HG02970 (cell line): ENCODE results near the gene LIPG.
"Not testable (repeated sequence)": the region's sequence is repeated elsewhere in the genome, so short reads cannot be mapped to it uniquely, and the experiment has no call there.

Experiments used
- ATAC-seq: cut with Tn5 transposase; IDR thresholded peaks from one replicate; pipeline ENCODE4 v1.9.1; 2021; ENCODE audit warnings: mild to moderate bottlenecking, moderate library complexity, moderate number of reproducible peaks; ENCODE audit not compliant: unreplicated experiment, low FRiP score

The LIPG gene

DNA sequence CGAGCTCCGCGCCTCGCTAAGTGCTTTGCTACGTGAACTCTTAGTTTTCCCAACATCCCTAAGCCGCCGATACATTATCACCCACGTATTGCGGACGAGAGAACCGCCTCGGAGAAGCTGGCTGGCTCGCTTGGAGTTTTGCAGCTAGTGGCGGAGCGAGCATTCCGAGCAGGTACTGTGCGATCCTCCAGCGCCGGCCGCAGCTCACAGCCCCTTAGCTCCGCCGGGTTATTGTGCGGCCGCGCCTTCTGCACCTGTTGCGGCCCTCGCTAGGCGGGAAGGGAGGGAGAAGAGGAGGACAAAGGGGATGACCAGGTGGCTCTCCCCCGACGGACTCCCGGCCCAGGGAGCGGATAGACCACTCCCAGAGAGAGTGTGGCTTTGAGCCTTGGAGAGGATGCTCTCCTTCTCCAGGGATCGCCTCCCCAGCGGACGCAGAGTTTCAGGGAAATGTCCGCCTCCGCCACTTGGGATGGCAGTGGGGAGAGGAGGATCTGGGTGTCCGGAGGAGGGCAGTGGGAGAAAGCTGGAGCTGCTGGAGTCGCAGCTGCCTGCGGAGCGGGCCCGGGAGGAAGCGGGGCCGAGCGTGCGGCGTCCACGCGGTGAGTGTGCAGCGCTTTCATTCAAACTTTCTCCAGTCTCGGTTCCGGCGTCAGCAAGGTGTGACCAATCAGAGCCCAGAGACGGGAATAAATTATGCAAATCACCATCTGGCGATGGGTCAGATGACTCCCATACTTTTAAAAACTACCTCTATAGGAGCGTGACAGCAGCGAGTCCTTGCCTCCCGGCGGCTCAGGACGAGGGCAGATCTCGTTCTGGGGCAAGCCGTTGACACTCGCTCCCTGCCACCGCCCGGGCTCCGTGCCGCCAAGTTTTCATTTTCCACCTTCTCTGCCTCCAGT is at the start of gene LIPG:
LIPG (plus strand) TSS at position 769 of the 905 bp plus-strand sequence. CDS start 252 bp downstream, outside the sequence.
- no peak for ATAC-seq

- ATAC-seq: not testable (repeated sequence)
These were observed 49.0 kb upstream of the LIPG start for GRCh38 chr18:49512876-49513275.

GRCh38 chr18:49514577-49514976 is 47.3 kb upstream of the LIPG start:
- no peak for ATAC-seq

DNA sequence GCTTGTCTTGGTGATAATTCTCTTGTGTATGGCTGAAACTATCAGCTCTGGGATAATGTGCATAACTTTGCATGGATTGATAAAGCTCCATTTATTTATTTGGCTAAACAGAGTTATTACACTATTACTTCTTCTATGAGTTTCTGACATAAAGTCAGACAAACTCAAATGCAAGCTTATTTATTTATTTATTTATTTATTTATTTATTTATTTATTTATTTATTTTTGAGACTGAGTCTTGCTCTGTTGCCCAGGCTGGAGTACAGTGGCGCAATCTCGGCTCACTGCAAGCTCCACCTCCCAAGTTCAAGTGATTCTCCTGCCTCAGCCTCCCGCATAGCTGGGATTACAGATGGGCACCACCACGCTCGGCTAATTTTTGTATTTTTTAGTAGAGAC is 46.9 kb upstream of the LIPG start:
- not testable (repeated sequence) for ATAC-seq

DNA sequence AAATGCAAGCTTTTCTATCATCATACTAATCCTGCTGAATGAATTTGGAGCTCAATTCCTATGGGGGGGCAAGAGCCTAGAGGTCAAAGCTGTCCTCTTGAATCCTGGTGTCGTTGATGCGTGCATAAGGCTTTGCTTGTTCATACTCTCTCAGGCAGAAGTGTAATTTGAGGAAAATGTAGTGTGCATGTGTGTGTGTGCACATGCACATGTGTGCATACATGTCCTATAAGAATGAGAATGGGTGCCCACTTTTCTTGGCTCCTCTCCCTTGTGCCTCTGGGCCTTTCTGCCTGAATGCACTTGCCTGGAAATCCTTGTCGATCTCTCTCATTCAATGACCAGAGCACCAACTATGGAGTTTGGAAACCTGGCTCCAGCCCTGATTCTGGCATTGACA is 46.3 kb upstream of the LIPG start:
- ATAC-seq: no peak

DNA sequence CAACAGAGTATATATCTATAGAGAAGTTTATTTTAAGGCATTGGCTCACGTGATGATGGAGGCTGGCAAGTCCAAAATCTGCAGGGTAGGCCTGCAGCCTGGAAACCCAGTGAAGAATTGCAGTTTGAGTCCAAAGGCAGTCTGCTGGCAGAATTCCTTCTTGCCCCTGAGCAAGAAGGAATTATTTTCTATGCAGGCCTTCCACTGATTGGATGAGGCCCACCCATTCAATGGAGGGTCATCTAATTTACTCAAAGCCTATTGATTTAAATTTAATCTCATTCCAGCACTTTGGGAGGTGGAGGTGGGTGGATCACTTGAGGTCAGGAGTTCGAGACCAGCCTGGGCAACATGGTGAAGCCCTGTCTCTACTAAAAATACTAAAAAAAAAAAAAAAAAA is 44.4 kb upstream of the LIPG start:
- no peak for ATAC-seq

DNA sequence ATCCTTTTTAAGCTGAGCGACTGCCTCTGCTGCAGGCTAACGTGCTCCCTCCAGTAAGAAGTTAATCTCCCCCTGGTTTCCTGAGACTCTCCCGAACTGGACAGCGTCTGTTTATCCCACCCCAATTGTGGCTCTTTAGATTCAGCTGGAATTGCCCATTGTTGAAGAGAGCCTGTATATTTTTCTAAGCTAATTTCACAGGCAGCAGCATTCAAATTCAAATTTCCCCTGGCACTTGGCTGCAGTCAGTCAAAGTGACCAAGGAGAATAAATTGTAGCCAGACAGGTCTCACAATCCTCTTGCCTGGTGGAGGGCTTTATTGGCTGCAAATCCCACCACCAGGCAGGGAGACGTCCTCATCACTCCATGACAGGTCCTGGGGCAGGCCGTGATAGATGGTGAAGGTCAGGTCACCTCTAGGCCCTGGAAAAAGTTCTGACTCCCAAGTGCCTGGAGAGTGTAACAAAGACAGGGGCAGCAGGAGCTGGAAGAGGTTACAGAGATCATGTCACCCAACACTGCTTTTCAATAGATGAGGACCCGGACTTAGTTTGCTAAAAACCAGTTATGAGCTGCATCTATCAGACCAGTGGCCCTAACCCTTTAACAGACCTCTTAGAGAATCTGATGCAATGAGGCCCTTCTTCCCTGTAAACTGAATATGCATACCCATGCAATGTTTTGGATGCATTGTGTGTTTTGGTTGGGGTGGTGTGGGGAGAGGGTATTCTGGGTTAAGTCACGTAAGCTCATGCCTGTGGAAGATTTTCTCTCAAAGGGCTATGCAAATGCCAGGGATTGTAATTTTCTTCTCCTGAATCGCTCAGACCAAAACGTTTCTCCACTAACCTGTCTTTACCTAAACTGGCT is 42.5 kb upstream of the LIPG start:
- no peak for ATAC-seq

- ATAC-seq: no peak
These were observed 41.2 kb upstream of the LIPG start for GRCh38 chr18:49520661-49521145.

- no peak for ATAC-seq
These were observed 40.5 kb upstream of the LIPG start for GRCh38 chr18:49521216-49521835.

DNA sequence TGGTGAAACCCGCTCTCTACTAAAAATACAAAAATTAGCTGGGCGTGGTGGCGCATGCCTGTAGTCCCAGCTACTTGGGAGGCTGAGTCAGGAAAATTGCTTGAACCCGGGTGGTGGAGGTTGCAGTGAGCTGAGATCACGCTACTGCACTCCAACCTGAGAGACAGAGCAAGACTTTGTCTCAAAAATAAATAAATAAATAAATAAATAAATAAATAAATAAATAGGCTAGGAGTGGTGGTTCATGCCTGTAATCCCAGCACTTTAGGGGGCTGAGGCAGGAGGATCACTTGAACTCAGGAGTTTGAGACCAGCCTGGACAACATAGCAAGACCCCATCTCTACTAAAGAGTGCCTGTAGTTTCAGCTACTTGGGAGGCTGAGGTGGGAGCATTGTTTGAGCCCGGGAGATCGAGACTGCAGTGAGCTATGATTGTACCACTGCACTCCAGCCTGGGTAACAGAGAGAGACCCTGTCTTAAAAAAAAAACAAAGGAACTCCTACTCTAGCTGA is 38.2 kb upstream of the LIPG start:
- not testable (repeated sequence) for ATAC-seq

GRCh38 chr18:49524349-49524748 is 37.5 kb upstream of the LIPG start:
- ATAC-seq: no peak

- ATAC-seq: no peak
These were observed 36.9 kb upstream of the LIPG start for GRCh38 chr18:49524951-49525350.

- ATAC-seq: no peak
These were observed 35.9 kb upstream of the LIPG start for GRCh38 chr18:49525981-49526380.

DNA sequence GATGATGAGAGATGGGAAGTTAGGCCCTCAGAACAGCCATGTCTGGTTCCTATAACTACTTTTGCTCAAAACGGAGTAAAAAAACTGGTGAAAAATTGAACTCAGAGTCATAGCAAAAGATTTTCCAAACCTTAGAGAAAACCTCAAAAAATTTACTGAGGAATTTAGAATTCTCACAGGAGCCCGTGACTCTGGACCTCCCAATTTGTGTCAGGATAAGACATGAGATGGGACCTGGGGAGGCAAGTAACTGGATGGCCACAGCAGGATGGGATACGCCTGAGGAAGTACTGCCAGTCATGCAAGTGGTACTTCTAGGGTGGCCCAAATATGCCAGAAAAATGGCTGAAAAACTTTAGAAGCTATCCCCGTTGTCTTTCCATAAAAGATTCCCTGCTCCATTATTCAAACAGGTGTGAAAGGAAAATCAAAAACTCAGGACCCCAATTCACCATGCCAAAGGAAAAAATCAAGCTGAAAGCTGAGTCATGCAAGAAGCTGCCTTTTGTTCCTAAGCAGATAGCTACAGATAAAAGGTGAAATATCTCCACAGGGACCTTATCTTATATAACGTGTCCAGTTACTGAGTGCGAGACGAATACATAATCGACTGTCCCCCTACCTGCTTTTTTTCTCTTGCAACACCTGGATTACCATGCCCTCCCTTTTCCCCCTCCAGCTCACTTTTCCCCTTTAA is 34.1 kb upstream of the LIPG start:
- ATAC-seq: no peak

DNA sequence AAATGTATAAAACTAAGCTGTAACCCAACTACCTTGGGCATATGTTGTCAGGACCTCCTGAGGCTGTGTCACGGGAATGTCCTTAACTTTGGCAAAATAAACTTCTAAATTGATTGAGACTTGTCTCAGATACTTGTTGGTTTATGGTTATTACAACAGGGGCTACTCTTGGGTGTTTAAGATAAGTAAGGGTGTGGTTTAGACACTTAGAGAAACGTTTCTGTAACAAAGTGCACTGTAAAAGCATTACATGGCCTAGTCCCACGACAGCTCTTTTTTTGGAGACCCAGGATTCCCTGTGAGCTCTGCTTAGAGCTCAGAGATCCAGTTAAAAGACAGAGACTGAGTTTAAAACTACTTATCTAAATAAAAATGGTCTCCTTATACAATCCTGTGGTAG is 32.3 kb upstream of the LIPG start:
- ATAC-seq: no peak

DNA sequence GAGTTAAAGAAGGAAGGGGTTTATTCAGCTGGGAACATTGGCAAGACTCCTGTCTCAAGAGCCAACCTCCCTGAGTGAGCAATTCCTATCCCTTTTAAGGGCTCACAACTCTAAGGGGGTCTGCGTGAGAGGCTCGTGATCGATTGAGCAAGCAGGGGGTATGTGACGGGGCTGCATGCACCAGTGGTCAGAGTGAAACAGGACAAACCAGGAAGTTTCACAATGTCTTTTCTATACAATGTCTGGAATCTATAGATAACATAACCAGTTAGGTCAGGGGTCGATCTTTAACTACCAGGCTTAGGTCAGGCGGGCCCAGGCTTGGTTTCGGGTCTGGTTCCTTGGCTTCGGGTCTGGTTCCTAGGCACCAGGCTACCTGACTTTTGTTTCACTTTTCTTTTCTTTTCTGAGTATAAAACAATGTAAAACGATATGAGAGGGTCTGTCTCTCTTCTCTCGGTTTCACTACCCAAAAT is 30.1 kb upstream of the LIPG start:
- ATAC-seq: no peak

DNA sequence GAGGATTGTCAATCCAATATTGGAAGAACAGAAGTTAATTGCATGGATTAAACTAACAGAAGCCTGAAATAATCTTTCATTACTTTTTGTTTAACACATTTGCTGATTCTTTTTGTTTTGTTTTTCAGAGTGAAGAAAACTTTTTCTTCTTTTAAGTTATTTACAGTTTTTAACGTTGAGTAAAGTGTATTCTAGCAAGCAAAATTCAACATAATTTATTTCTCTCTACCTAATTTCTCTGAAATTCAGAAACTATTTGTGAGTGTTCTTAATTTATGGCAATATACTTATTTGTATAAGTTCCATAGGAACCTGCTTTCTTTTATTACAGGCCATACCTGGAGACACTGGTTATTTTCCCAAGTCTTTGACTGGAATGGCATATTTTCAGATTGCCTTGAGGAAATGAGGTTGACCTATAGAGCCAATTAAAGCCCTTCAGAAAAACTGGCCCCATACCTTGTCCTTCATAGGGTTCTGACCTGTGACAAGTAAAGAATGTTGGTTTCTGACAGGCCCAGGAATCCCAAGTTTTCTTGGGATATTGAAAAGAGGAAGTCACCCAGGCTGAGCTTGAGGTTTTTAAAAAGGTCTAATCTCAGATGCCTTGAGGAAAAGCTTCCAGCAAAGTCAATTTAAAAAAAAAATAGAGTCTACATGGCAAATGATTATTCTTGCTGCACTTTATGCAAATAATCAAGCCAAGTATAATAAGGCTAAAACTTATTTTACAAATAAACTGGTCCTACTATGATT is 26.8 kb upstream of the LIPG start:
- no peak for ATAC-seq

- no peak for ATAC-seq
These were observed 24.5 kb upstream of the LIPG start for GRCh38 chr18:49537232-49537896.

DNA sequence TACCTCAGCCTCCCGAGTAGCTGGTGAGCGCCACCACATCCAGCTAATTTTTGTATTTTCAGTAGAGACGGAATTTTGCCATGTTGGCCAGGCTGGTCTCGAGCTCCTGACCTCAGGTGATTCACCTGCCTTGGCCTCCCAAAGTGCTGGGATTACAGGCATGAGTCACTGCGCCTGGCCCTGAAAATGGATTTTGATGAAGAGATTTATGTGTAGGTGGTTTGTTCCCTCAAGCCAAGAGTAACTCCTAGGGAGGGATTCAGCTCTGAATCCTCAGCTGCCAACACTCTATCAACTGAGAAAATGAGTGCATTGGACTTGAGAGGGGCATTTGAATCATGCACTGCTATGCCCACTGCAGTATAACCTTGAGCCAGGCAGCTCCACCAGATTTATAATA is 17.5 kb upstream of the LIPG start:
- no peak for ATAC-seq
